ENCODE measurements around the gene SCFD2.
"Not testable (repeated sequence)": the region's sequence is repeated elsewhere in the genome, so short reads cannot be mapped to it uniquely, and the experiment has no call there.

SCFD2 gene

GRCh38 chr4:52841682-52842456 is 524.0 kb downstream of the SCFD2 start:
- ATAC-seq: no peak

- ATAC-seq: no peak
These were observed 525.1 kb downstream of the SCFD2 start for GRCh38 chr4:52840531-52841370.

DNA sequence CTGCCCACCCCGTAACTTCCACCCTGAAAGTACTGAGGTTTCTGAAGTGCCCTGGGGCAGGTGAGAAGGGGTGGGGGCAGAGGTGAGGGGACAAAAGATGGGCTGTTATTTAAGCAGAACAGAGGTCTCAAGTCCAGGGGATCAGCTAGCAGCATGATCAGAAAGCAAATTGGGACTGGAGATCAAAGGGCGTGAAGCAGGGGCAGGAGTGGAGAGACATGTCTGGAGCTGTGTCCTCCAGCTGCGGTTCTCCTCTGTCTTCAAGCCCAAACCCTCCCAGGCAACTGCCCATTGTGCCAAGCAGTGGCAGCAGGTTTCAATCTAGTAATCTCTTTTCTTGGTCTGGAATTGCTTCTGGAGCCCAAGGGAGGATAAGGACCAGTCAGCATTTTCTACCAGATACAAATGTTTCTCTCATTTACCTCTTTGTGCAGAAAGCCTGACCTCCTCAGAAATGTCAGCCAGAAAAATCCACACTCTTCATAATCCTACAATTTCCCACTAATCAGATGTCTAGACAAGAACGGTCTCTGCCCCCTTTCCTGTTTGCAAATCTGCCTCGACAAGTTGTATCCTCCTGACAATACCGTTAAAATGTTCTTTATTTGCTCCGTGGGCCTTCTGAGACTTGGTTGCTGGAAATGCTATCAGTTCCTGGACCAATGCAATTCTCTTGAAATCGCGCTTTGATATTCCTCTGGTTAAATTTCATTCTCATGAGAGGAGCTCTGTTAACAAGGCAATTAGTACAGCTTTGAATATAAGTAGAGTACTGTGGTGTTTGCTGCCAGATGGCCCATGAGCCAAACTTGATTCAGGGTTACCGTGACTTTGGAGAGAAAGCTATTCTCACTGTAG is 526.9 kb downstream of the SCFD2 start:
- no peak for ATAC-seq

GRCh38 chr4:52837716-52838558 is 527.9 kb downstream of the SCFD2 start:
- no peak for ATAC-seq

DNA sequence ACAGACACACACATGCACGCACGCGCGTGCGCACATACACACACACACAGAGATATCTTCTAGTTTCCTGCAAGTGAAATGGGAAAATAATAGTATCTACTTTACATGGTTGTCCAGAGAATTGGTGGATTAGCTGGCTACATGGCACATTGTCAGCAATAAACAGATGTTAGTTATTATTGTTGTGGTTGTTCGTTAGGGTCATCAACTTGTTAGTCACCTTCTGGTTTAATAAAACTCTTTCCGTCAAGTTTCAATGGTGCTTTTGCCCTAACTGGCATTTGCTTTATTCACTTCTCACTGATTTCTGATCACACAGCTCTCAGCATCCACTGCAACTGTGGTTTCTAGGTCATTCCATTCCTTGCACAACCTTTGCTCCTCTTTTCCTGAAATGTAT is 529.2 kb downstream of the SCFD2 start:
- no peak for ATAC-seq

DNA sequence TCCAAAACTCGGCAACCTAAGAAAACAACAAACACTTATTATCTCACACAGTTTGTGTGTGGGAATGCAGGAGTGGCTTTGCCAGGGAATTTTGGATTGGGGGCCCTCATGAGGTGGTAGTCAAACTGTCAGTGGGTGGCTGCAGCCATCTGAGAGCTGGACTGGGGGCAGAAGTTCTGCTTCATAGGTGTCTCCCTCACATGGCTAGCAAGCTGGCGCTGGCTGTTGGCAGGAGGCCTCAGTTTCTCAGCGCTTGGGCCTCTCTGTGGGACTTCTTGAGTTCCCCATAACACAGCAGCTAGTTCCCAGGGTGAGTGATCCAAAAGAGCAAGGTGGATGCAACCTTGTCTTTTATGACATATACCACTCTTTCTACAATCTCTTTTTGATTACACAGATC is 529.7 kb downstream of the SCFD2 start:
- ATAC-seq: no peak

DNA sequence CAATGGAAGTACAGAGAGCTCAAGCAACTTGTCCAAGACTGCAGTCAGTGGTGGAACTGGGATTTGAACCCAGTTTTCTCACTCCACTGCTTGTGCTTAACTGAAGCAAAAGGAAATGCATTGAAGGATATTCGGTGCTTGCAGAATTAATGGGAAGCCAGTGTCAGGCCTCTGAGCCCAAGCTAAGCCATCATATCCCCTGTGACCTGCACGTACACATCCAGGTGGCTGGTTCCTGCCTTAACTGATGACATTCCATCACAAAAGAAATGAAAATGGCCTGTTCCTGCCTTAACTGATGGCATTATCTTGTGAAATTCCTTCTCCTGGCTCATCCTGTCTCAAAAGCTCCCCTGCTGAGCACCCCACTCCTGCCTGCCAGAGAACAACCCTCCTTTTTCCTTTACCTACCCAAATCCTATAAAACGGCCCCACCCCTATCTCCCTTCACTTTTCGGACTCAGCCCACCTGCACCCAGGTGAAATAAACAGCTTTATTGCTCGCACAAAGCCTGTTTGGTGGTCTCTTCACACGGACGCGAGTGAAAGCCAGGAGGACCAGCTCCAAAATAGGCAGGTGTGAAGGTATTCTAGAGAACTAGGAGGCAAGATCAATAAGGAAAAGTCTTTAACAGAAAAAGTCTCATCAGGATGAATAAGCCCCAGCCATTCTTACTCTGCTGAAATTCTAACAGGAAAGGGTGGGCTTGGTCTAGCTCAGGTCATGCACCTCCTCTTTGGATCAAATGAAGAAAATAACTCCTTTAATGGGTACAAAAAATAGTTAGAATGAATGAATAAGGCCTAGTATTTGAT is 531.0 kb downstream of the SCFD2 start:
- ATAC-seq: not testable (repeated sequence)

GRCh38 chr4:52833941-52834525 is 531.8 kb downstream of the SCFD2 start:
- ATAC-seq: no peak

GRCh38 chr4:52825460-52826090 is 540.3 kb downstream of the SCFD2 start:
- no peak for ATAC-seq

DNA sequence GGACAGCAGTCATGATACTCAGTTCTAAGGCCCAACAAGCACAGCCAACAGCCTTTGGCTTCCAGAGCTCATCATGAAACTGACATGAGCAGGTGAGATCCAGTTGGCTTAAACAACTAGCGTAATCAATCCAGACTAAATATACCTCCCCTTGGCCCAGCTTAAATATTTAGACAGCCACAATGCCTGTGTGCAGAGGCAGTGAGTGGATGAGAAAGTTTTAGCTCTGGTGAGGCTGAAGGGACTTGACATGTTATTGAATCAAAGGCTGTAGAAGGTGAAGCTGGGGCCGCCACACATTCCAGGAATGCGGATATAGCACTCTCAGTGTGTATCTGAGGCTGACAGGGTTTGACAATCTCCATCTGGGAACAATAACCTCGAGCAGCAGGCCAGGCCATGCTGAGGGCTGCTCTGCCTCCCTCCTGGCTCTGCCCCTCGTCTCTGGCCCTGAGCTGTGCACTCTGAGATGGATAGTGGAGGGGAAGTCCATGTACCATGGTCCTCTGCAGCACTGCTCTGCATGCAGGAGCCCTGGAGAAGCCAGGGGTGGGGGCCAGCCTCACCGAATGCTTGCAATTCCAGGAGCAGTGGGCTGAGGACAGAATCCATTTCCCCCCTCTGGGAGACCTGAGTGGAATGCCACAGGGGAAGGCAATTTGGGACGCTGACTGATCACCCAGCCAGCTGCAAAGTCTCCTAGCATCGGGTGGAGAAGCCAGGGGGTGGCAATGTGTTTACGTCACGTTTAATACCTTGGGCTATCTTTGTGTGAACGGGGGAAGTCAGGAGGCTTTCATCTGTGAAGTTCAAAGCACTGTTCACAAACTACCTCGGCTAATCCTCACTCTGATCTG is 541.0 kb downstream of the SCFD2 start:
- no peak for ATAC-seq

DNA sequence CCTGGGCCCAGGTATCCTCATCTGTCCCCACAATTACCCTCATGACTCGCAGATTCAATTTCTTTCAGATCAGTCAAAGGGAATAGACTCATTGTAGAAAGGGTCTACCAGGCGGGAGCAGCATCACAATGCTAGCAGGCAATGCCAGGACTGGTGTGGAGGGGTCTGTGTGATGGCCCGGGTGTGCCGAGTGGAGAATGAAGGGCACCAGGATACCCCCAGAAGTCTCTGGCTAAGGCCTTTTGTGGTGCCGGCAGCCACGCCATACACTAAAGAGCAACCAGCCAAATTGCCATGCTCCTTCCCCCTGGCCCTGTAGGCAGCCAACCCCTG is 541.6 kb downstream of the SCFD2 start:
- no peak for ATAC-seq

- peak in 1 of 2 donors; percentile 5 for ATAC-seq
These were observed 542.2 kb downstream of the SCFD2 start for GRCh38 chr4:52823702-52824092.

Measured in activated CD4-positive, CD25-positive, alpha-beta regulatory T cell treated with anti-CD3 and anti-CD28 coated beads, Interleukin-2, amount 50 U/mL, for 24 hours (primary cell).